ENCODE measurements around the gene ANKRD36.
"Not testable (repeated sequence)": the region's sequence is repeated elsewhere in the genome, so short reads cannot be mapped to it uniquely, and the experiment has no call there.

Gene ANKRD36

DNA sequence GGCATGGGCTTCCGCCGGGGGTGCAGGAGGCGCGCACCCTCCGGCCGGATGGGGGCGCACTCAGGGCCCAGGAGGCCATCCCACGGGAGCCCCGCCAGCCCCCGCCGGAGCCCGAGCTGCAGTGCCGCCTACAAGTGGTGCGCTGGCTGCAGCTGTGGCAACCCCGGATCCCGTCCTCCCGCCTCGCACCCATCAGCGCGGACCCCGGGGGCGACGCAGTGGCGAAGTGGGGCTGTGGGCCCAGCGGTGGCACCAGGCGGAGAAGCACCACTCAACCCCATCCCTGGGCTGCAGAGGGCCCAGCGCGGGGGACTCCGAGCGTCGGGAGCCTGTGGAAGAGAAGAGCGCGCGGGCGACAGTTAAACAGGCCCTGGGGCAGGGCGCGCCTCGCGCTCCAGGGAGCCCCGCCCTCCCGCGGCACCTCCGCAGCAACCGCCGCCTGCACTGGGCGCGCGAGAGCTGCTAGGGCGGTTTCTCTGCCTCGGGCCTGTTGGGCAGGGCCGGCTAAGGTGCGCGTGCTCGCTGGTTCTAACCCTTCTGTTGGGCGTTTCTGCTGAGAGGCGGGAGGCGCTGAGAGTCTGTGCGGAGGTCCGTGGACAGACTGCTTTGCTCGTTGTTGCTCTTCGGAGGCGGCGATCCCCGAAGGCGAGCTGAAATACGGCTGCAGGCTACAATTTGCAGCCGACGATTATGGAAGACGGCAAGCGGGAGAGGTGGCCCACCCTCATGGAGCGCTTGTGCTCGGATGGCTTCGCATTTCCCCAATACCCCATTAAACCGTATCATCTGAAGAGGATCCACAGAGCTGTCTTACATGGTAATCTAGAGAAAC, at the start of gene ANKRD36:
Gene ANKRD36 (plus strand): TSS at position 104 of the 832 bp plus-strand sequence. CDS start 587 bp downstream, at position 691.
- not testable (repeated sequence) for DNase-seq

DNA sequence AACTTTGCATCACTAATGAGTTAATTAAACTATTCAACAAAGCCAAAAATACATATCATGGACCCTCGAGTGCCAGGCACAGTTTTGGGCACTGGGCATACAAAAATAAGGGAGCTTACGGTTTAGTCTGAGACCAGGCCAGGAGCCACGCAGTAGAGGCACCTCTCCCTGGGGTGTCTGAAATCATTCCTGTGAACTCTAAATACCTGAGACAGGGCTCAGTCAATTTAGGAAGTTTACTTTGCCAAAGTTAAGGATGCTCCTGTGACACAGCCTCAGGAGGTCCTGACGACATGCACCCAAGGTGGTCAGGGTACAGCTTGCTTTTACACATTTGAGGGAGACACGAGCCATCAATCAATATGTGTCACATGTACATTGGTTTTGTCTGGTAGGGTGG, 46.9 kb upstream of the ANKRD36 start:
- not testable (repeated sequence) for DNase-seq

DNA sequence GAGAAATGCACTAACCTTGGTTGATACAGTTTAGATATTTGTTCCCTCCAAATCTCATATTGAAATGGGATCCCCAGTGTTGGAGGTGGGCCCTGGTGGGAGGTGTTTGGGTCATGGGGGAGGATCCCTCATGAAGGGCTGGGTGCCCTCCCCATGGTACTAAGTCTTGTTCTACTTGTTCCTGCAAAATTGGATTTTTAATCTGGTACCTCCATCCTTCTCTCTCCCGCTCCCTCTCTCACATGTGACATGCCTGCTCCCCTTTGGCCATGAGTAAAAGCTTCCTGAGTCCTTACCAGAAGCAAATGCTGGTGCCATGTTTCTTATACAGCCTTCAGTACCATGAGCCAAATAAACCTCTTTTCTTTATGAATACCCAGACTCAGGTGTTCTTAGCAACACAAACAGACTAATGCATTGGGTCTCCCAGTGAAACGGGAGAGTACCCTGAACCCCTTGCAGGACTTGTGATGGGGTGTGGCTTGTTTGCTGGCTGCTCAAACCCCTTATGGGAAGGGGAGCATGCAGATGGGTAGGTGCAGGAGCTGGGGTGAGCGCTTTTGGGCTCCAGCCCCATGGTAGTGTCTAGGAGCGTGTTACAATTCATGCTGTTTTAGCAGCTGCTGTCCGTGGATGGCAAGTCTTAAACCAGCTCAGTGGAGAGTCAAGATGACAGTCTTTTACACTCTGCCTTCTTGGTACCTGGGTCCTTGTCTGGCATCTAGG, 45.5 kb upstream of the ANKRD36 start:
- no peak for DNase-seq

DNA sequence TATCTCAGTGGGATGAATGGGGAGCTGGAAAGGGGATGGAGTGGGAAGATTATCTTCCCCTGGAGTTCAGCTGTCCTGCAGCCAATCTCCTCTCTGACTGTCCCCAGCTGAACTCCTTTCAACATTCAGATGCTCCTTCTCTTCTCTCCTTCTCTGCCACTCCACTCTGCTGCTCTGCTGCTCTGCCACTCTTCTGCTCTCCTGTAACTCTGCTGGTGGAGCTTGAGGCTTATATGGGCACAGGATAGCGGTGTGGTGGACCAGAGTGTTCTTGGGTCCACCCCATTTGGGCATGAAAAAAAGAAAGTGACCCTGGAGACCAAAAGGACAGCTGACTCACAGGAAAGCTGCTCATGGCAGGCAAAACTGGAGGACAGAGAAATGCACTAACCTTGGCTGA, 44.9 kb upstream of the ANKRD36 start:
- DNase-seq = no peak

DNA sequence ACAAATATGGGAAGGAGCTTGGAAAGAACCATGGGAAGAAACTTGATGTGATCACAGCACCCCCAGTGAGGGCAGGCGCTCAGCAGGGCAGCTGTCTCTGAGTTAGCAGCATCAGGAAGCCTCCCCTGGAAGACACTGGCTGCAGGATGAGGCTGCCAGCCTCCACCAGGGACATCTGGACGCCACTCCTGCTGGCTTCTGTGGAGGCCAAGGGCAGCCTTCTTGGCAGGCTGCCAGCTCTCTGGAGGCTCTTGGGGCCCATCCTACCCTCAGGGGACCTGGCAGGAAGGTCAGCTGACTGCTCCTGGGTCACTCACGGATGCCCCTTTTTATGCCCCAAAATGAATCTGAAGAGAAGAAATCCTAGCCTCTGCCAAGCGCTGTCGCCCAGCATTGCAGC, 44.2 kb upstream of the ANKRD36 start:
- DNase-seq = peak; percentile 47

DNA sequence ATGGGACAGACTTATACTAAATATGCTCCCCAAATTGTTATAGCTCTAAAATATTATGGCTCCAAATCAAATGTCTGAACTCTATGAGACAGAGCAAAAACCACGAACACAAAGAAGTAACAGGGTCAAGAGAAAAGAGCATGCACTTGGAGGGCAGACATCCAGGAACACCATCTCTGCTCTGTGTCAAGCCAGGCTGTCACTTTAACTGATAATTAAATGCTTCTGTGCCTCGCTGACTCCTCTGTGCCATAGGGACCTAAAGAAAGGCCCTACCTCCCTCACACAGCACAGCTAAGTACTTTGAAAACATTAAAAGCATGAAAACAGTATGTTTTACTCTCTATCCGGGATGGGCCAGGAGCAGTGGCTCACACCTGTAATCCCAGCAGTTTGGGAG, 42.0 kb upstream of the ANKRD36 start:
- not testable (repeated sequence) for DNase-seq

DNA sequence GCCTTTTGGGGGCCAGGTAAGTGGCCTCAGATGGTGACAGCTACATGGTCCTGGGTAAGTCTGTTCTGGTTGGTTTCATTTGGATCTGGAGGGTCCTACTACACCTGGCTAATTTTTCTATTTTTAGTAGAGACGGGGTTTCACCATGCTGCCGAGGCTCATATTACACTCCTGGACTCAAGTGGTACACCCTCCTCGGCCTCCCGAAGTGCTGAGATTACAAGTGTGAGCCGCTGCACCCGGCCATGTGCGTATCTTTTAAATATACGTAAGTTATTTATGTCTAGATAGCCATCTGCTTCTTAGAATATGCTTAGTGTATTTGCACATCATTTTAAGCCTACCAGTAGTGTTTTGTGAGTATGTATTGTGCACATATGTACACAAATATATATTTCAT, 35.7 kb upstream of the ANKRD36 start:
- DNase-seq = peak; percentile 39

DNA sequence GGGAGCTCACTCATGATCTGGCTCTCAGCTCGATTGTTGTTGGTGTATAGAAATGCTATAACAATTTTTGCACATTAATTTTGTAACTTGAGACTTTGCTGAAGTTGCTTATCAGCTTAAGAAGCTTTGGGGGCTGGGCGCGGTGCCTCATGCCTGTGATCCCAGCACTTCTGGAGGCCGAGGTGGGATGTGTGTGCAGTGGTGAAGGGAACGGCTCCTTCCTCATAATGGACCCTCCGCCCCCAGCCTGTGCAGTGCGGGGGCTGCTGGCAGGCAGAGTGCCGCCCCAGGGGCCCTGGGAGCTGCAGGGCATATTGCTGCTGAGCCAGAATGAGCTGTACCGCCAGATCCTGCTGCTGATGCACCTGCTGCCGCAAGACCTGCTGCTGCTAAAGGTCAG, 32.1 kb upstream of the ANKRD36 start:
- DNase-seq = not testable (repeated sequence)

DNA sequence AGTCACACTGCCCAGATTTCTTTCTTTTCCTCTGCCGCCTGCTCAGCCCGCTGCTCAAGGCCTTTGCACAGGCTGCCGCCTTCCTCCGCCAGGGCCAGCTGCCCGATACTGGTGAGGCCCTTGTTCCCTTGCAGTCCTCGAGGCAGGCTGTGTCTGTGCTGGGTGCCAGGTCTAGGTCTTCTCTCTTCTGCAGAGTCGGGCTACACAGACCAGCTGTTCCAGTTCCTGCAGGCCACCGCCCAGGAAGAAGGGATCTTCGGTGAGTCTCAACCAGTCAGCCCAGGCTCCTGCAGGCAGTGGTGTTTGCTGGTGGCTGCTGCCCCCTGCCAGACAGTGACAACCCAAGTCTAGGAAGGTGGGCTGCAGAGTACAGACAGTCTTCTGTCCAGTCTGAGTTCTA, 30.7 kb upstream of the ANKRD36 start:
- DNase-seq = not testable (repeated sequence)

DNA sequence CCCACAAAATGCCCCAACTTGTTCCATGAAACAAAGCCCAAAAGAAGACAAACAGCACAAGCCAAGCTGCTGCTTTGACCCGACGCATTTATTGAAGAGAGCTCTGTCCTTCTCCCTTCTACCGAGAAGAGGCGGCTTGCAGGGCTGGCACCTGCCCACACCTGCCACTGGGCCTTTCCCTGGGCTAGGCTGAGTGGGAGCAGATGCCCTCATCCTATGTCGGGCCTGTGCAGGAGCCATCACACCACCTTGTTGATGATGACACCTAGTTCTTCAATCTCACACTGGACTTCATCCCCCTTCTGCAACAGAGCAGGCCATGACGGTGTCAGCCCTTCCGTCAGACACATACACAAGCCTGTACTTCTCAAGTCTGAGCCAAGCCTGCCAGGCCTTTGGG, 29.4 kb upstream of the ANKRD36 start:
- DNase-seq = not testable (repeated sequence)

DNA sequence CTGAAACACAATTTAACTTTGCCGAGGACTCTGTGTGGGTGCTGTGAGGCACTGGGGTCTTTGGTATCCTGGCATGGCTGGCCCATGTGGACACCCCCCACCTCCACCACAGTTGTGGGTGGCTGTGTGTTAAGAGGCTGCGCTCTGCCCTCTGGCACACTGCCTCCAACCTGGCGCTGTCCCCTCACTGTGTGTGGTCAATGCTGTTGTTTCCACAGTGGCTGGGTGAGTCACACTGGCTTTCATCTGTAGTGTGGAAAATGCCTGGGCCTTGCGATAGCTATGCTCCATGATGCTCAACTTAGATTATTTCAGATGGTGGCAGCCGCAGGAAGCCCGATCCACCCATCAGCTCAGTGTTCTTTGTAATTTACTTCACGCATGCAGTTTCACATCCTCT, 27.9 kb upstream of the ANKRD36 start:
- not testable (repeated sequence) for DNase-seq

DNA sequence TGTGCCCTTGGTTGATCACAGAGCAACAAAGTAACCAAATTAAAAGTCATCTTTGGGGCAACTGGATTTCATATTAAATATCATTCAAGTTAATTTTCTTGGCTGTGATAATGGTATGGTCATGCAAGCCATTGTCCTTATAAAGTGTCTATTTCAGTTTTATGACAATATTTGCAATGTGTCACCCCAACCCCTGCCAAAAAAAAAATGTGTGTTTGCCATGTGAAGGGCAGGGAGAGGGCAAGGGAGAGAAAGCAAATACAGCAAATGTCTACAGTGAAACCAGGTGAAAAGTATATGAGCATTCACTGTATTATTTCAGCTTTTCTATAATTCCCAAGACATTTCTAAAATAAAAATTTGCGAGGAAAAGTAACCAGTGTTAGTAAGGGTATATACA, 24.2 kb upstream of the ANKRD36 start:
- DNase-seq = not testable (repeated sequence)

DNA sequence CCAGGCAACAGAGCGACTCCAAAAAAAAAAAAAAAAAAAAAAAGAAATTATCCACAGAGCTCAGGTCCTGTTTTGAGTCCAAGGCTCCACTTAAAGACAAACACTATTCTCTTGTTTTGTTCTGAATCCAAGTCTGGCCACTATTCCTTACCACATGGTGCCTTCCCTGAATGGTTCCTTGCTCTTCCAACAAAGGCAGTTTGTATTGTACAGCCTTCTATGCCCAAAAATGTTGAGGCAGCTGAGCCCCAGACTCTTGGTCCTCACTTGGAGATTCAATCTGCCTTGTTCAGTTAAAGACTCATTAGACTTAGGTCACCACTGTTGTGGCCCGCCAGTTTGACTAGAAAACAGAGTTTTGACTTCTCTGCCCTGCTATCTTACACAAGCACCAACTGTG, 20.0 kb upstream of the ANKRD36 start:
- not testable (repeated sequence) for DNase-seq

DNA sequence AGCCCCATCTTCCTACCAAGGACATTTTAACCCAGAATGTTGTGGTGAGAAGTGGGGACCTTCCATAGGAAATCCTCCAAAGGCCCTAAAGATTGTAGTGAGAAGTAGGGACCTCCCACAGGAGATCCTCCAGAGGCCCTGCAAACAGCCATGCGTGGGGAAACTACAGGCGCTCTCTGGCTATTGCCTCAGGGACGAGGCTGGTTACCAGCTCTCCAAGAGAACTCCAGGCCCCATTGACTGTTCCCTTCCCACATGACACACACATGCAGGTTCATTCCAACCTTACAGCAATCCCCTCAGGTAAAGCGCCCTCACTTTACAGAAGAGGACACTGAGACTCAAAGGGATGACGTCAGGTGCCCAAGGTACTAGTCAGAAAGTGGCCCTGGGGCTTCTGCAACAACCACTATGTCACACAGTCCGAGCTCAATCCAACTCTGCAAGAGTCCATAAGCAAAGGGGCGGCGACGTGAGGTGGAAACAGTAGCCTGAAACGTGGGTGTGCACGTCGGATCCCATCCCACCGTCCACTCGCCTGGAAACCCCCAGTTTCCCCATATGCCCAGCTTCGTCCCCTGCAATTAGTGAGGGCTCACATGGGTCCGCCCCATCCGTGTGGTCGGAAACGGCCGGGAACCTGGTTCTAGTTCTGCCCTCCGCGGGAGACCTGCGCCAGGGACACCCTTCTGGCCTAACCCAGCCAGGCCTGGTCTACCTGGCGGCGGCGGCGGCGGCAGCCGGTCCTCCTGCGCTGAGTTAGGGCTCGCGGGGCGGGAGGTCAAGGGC, 18.8 kb upstream of the ANKRD36 start:
- not testable (repeated sequence) for DNase-seq

DNA sequence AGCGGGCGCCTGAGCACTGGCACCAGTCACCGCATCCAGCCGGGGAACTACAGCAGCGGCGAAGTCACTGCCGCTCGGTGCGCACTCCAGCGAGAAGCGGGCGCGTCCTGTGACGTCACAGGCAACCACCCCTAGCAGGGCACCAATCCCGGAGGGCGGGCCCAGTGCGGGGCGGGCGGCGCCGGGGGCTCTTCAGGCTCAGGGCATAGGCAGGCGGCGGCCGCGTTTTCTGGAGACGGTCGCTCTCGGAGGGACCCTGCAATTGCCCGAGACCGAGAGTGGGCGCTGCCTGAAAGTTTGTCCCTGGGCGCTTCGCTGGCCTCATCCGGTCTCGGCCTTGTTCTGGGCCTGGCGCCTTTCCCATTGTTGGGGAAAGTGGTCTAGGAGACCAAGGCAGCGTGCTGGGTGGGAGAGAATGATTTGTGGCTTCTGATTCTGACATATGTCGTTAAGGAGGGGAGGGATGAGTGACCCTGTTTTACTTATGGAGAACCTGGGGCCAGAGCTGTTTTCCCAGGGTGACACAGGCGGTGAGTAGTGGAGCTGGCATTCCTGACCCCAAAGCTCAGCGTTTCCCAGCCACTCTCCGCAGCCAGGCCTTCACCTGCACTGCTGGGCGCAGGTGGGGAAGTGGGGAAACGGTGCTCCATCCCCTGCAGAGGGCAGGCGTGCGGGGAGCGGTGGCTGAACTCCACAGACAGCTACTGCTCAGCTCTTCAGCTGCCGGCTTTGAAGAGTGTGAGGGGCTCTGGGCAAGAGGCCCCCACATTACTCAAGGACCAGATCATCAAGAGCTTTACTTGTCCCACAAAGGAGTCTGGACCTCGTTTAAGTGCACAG, 18.0 kb upstream of the ANKRD36 start, which contains the start of gene FAHD2B:
Gene FAHD2B (minus strand): TSS at position 111 of the 840 bp plus-strand sequence. CDS start 3,176 bp downstream, outside the sequence.
- peak; percentile 53 for DNase-seq

DNA sequence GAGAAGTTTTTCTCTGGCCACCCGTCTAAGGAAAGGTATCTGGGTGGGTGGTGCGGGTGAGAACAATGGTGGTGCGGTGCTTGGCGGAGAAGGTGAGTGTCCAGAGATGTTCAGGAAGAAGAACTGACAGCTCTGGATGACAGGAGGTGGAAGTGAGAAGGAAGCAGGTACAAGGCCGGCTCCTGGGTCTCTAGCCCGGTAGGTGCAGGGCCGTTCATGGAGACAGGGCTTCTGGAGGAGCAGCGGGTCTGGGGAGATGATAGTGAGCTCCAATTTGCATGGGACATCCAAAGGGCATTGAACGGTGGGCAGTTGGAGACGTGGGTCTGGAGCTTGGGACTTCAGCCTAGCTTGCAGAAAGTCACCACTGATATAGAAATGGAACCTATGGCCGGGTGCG, 17.3 kb upstream of the ANKRD36 start:
- no peak for DNase-seq

DNA sequence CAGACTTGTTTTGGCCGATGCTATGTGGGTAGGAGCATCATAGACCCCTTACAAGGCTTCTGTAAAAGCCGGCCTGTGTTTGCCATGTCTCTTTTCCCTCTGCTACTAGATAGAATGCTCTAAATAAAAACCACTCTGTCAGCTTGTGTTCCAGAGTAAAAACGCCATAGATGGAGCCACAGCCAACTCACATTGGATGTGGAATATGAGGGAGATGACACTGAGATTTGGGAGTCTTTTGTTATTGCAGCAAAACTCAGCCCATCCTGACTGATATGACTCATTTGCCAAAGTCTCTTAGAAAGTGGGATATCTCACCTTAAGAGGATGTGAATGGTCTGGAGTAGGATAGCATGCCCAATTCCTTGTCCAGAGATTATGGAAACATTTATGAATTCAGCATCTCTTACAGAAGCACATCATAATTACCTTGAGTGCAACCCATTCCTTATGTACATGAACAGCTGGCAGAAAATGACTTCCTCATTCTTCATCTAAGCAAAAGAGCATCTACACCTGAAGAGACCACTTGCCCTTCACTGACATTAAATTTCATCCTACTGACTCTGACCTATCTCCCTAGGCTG, 14.1 kb upstream of the ANKRD36 start:
- DNase-seq = not testable (repeated sequence)

DNA sequence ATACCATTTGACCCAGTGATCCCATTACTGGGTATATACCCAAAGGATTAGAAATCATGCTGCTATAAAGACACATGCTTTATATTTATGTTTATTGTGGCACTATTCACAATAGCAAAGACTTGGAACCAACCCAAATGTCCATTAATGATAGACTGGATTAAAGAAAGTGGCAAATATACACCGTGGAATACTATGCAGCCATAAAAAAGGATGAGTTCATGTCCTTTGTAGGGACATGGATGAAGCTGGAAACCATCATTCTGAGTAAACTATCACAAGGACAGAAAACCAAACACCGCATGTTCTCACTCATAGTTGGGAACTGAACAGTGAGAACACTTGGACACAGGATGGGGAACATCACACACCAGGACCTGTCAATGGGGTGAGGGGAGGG, 6.1 kb upstream of the ANKRD36 start:
- not testable (repeated sequence) for DNase-seq

DNA sequence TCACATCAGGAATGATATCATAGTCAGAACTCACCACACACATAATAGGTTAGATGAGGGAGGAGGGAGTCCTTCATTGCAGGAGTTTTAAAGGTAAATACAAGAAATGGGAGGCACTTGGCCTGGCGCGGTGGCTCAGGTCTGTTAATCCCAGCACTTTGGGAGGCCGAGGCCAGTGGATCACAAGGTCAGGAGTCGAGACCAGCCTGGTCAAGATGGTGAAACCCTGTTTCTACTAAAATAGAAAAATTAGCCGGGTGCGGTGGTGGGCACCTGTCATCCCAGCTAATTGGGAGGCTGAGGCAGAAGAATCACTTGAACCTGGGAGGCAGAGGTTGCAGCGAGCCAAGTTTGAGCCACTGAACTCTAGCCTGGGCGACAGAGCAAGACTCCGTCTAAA, 1.7 kb upstream of the ANKRD36 start:
- not testable (repeated sequence) for DNase-seq

DNA sequence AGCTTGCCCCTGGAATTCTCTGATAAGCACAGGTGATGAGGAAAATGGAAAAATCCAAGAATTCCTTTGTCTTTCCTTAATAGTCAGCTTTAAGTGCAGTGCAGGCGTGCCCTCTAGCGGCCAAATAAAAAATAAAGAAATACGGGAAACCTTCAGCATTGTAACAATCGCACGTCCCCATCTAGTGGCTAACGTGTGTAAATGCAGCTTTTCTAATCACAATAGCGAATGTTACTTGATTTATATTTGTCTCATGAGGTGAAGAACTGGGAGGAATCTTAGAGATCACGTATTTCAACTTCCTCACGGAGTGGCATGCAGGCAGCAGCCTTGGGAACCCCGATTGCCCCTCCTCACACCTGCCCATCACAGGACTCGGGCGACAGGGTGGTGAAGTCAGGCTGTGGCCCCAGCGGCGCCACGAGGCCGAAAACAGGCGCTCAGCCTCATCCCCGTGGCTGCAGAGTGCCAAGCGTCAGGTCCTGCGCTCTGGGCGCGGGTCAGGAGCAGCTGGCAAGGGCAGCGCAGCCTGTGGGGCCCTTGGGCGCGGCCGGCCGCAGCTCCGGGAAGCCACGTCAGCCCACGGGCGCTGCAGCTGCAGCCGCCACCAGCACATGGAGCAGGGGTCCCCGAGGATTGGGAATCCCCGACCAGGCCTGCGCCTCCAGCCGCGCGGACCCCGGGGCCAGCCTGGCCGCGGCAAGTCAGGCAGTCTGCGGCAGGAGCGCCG, 468 bp upstream of the ANKRD36 start:
- DNase-seq = not testable (repeated sequence)

DNA sequence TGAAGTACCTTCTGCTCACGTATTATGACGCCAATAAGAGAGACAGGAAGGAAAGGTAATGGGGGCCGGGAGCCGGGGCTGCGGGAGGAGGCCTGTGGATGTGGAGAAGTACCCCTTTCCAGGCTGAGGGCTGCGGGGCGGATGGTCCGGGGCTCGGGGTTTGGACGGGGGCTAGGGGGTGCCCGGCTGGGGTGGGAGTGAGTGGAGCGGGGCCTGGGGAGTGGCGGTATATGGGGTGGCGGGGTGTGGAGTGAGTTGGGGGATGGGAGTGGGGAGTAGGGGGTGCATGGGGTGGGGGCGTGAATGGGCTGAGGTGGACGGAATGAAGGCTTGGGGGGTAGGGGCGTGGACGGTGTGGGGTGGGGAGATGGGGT, 916 bp downstream of the ANKRD36 start:
- not testable (repeated sequence) for DNase-seq

Data from NCI-H2171 treated with DMSO at 0.1 percent for 48 hours (cell line).